Thymus (tissue), 11 donors: Measurements from ENCODE around the gene USP15. TPM values are rescaled to one million over a fixed set of nuclear protein-coding genes. Genes with fewer than 3 reads are reported as not detected.

Source experiments
- DNase-seq, 9 donors: peaks; one replicate each; pipeline ENCODE4 v3.0.0-alpha.2; 2013; ENCODE audit warnings: low spot score in 9 of 9, low read depth in 6 of 9, missing footprints in 1 of 9
- H3K27ac ChIP-seq, 2 donors: one replicate each; pipeline ENCODE4 v1.5.1; 2013; ENCODE audit warnings: control low read depth in 1 of 2, low read depth in 1 of 2, low read length in 1 of 2, mild to moderate bottlenecking in 1 of 2, moderate library complexity in 1 of 2
- H3K27me3 ChIP-seq, 2 donors: one replicate each; pipeline ENCODE4 v1.5.1; 2013; ENCODE audit warnings: low read length in 1 of 2; ENCODE audit not compliant: control insufficient read depth in 2 of 2, insufficient read depth in 1 of 2
- H3K36me3 ChIP-seq, 2 donors: one replicate each; pipeline ENCODE4 v1.5.1; 2013; ENCODE audit warnings: low read length in 1 of 2, mild to moderate bottlenecking in 1 of 2, moderate library complexity in 1 of 2; ENCODE audit not compliant: control insufficient read depth in 2 of 2, insufficient read depth in 2 of 2
- H3K4me1 ChIP-seq, 2 donors: one replicate each; pipeline ENCODE4 v1.5.1; 2013; ENCODE audit warnings: low read length in 2 of 2; ENCODE audit not compliant: control insufficient read depth in 2 of 2, insufficient read depth in 2 of 2
- H3K4me3 ChIP-seq, 2 donors: one replicate each; pipeline ENCODE4 v1.5.1; 2013; ENCODE audit warnings: low read length in 2 of 2, control low read depth in 1 of 2, mild to moderate bottlenecking in 1 of 2
- H3K9me3 ChIP-seq, 2 donors: one replicate each; pipeline ENCODE4 v1.5.1; 2013; ENCODE audit warnings: low read length in 1 of 2, mild to moderate bottlenecking in 1 of 2; ENCODE audit not compliant: control insufficient read depth in 2 of 2, insufficient read depth in 1 of 2
- WGBS: extraction: QIAGEN DNeasy Blood & Tissue Kit; methylation state at CpG from one replicate; pipeline ENCODE4 v1.1.7; 2013; 5-methylcytosine and 5-hydroxymethylcytosine counted together
- polyA plus RNA-seq: library from polyadenylated mRNA; stranded (reverse); fragments of 200-250 nt; gene quantifications from one replicate; pipeline ENCODE4 v1.2.3, GENCODE V29; 2013
- total RNA-seq: library from RNA; stranded (reverse); fragments of 120-200 nt; gene quantifications from one replicate; pipeline ENCODE4 v1.2.4, GENCODE V29; 2013
- donor health status: healthy.

Gene USP15
- total and polyA plus RNA-seq, 2 donors, result 108 to 201 TPM

- peaks cover 0 to 3% of the 10 kb centered on the region in 2 donors for H3K36me3 ChIP-seq
- 76% methylated on average over 10 of the region's 10 CpGs for WGBS
- H3K9me3 ChIP-seq, result no peaks in the 10 kb centered on the region
- DNase-seq, result no peak
- peaks cover 10% of the 10 kb centered on the region in 2 donors for H3K4me1 ChIP-seq
- peak overlapping the region; percentile 9 to 84 for H3K4me3 ChIP-seq
- H3K27me3 ChIP-seq, result no peaks in the 10 kb centered on the region
- peak overlapping the region in 1 of 2 donors; percentile 26 for H3K27ac ChIP-seq
These were observed 1.8 kb downstream of the USP15 start for GRCh38 chr12:62261876-62262517.

- peaks cover 10% of the 10 kb centered on the region in 2 donors for H3K4me1 ChIP-seq
- peaks cover 0 to 3% of the 10 kb centered on the region in 2 donors for H3K36me3 ChIP-seq
- WGBS, result 61% methylated on average over 2 of the region's 2 CpGs
- no peak overlapping the region for H3K4me3 ChIP-seq
- no peaks in the 10 kb centered on the region for H3K9me3 ChIP-seq
- no peak overlapping the region for H3K27ac ChIP-seq
- H3K27me3 ChIP-seq, result no peaks in the 10 kb centered on the region
- DNase-seq, result no peak
These were observed 3.0 kb downstream of the USP15 start for GRCh38 chr12:62263232-62263631.

- H3K36me3 ChIP-seq, result peaks cover 0 to 3% of the 10 kb centered on the region in 2 donors
- no peak overlapping the region for H3K27ac ChIP-seq
- no peaks in the 10 kb centered on the region for H3K9me3 ChIP-seq
- H3K27me3 ChIP-seq, result no peaks in the 10 kb centered on the region
- no peak for DNase-seq
- H3K4me3 ChIP-seq, result no peak overlapping the region
- H3K4me1 ChIP-seq, result peaks cover 9 to 10% of the 10 kb centered on the region in 2 donors
- WGBS, result 92% methylated on average over 11 of the region's 11 CpGs
These were observed 3.8 kb downstream of the USP15 start for GRCh38 chr12:62263966-62264365.

GRCh38 chr12:62264706-62265105, 4.5 kb downstream of the USP15 start:
- Histone ChIP-seq H3K4me1 (peaks cover 8 to 11% of the 10 kb centered on the region in 2 donors), H3K36me3 (peaks cover 0 to 3% of the 10 kb centered on the region in 2 donors), H3K27ac (peak overlapping the region in 1 of 2 donors; percentile 56), H3K9me3 (no peaks in the 10 kb centered on the region), H3K4me3 (no peak overlapping the region), H3K27me3 (no peaks in the 10 kb centered on the region)
- no peak for DNase-seq
- 68% methylated on average over 3 of the region's 3 CpGs for WGBS

GRCh38 chr12:62265511-62265910, 5.3 kb downstream of the USP15 start:
- WGBS, result 94% methylated on average over 4 of the region's 4 CpGs
- Histone ChIP-seq H3K27me3 (no peaks in the 10 kb centered on the region), H3K4me3 (no peak overlapping the region), H3K27ac (no peak overlapping the region), H3K36me3 (peaks cover 0 to 3% of the 10 kb centered on the region in 2 donors), H3K9me3 (no peaks in the 10 kb centered on the region), H3K4me1 (peaks cover 8 to 11% of the 10 kb centered on the region in 2 donors)
- no peak for DNase-seq

- 94% methylated on average over 2 of the region's 2 CpGs for WGBS
- no peaks in the 10 kb centered on the region for H3K9me3 ChIP-seq
- H3K27ac ChIP-seq, result no peak overlapping the region
- H3K4me1 ChIP-seq, result peaks cover 4 to 8% of the 10 kb centered on the region in 2 donors
- no peak for DNase-seq
- no peaks in the 10 kb centered on the region for H3K27me3 ChIP-seq
- H3K4me3 ChIP-seq, result no peak overlapping the region
- H3K36me3 ChIP-seq, result peaks cover 0 to 3% of the 10 kb centered on the region in 2 donors
These were observed 6.8 kb downstream of the USP15 start for GRCh38 chr12:62267026-62267425.

- 39% methylated on average over 1 of the region's 1 CpG for WGBS
- H3K9me3 ChIP-seq, result no peaks in the 10 kb centered on the region
- no peaks in the 10 kb centered on the region for H3K27me3 ChIP-seq
- peak in 1 of 9 donors; percentile 25 for DNase-seq
- peak overlapping the region in 1 of 2 donors; percentile 39 for H3K27ac ChIP-seq
- H3K4me3 ChIP-seq, result no peak overlapping the region
- peaks cover 0 to 3% of the 10 kb centered on the region in 2 donors for H3K36me3 ChIP-seq
- H3K4me1 ChIP-seq, result peaks cover 3 to 6% of the 10 kb centered on the region in 2 donors
These were observed 7.3 kb downstream of the USP15 start for GRCh38 chr12:62267480-62267879.

GRCh38 chr12:62268956-62269355, 8.8 kb downstream of the USP15 start:
- 88% methylated on average over 3 of the region's 3 CpGs for WGBS
- Histone ChIP-seq H3K4me1 (peaks cover 2 to 3% of the 10 kb centered on the region in 2 donors), H3K27me3 (no peaks in the 10 kb centered on the region), H3K27ac (no peak overlapping the region), H3K36me3 (peaks cover 0 to 3% of the 10 kb centered on the region in 2 donors), H3K4me3 (no peak overlapping the region), H3K9me3 (no peaks in the 10 kb centered on the region)
- DNase-seq, result no peak

GRCh38 chr12:62269464-62270228, 9.4 kb downstream of the USP15 start:
- no peak for DNase-seq
- 95% methylated on average over 3 of the region's 3 CpGs for WGBS
- Histone ChIP-seq H3K4me3 (no peak overlapping the region), H3K36me3 (peaks cover 0 to 3% of the 10 kb centered on the region in 2 donors), H3K9me3 (no peaks in the 10 kb centered on the region), H3K4me1 (peaks cover 0 to 3% of the 10 kb centered on the region in 2 donors), H3K27ac (no peak overlapping the region), H3K27me3 (no peaks in the 10 kb centered on the region)
